ENCODE data around the gene CFAP74.
"Not testable (repeated sequence)": the region's sequence is repeated elsewhere in the genome, so short reads cannot be mapped to it uniquely, and the experiment has no call there.

Gene CFAP74

GRCh38 chr1:1946540-1946939 is 57.0 kb downstream of the CFAP74 start:
- DNase-seq = no peak

GRCh38 chr1:1945782-1946393 is 57.7 kb downstream of the CFAP74 start:
- no peak for DNase-seq

- DNase-seq = peak; percentile 40
These were observed 59.6 kb downstream of the CFAP74 start for GRCh38 chr1:1943834-1944570.

GRCh38 chr1:1942753-1943656 is 60.6 kb downstream of the CFAP74 start:
- DNase-seq = no peak

- DNase-seq = no peak
These were observed 61.5 kb downstream of the CFAP74 start for GRCh38 chr1:1941868-1942752.

- DNase-seq = no peak
These were observed 62.3 kb downstream of the CFAP74 start for GRCh38 chr1:1941211-1941841.

- no peak for DNase-seq
These were observed 63.5 kb downstream of the CFAP74 start for GRCh38 chr1:1940123-1940425.

GRCh38 chr1:1939296-1940122 is 64.1 kb downstream of the CFAP74 start:
- DNase-seq = no peak

- DNase-seq = no peak
These were observed 64.8 kb downstream of the CFAP74 start for GRCh38 chr1:1938613-1939295.

GRCh38 chr1:1938276-1938573 is 65.4 kb downstream of the CFAP74 start:
- no peak for DNase-seq

GRCh38 chr1:1937549-1938275 is 65.9 kb downstream of the CFAP74 start:
- DNase-seq = no peak

- no peak for DNase-seq
These were observed 66.5 kb downstream of the CFAP74 start for GRCh38 chr1:1937061-1937460.

- not testable (repeated sequence) for DNase-seq
These were observed 68.7 kb downstream of the CFAP74 start for GRCh38 chr1:1934848-1935247.

GRCh38 chr1:1929639-1930545 is 73.7 kb downstream of the CFAP74 start:
- DNase-seq = no peak

GRCh38 chr1:1929102-1929638 is 74.4 kb downstream of the CFAP74 start:
- DNase-seq = no peak

GRCh38 chr1:1928231-1929101 is 75.1 kb downstream of the CFAP74 start:
- DNase-seq = no peak

- DNase-seq = no peak
These were observed 75.8 kb downstream of the CFAP74 start for GRCh38 chr1:1927751-1928150.

Data from activated CD4-positive, alpha-beta T cell treated with anti-CD3 and anti-CD28 coated beads for 1 hour (primary cell).